Activated CD4-positive, alpha-beta T cell treated with anti-CD3 and anti-CD28 coated beads for 4 hours (primary cell): ENCODE results near the gene NT5DC3.

Source experiments
- DNase-seq, 2 donors: peaks; one replicate each; pipeline ENCODE4 v3.0.0-alpha.2; 2020

The NT5DC3 gene

GRCh38 chr12:103743788-103744187 is 97.2 kb downstream of the NT5DC3 start:
- DNase-seq: no peak

- DNase-seq: no peak
These were observed 98.6 kb downstream of the NT5DC3 start for GRCh38 chr12:103742349-103742932.

- no peak for DNase-seq
These were observed 103.2 kb downstream of the NT5DC3 start for GRCh38 chr12:103737881-103738280.

- DNase-seq: no peak
These were observed 104.5 kb downstream of the NT5DC3 start for GRCh38 chr12:103736572-103736971.

- no peak for DNase-seq
These were observed 105.7 kb downstream of the NT5DC3 start for GRCh38 chr12:103735291-103735690.

- no peak for DNase-seq
These were observed 106.2 kb downstream of the NT5DC3 start for GRCh38 chr12:103734863-103735262.

- no peak for DNase-seq
These were observed 109.5 kb downstream of the NT5DC3 start for GRCh38 chr12:103731539-103731938.

- DNase-seq: no peak
These were observed 111.5 kb downstream of the NT5DC3 start for GRCh38 chr12:103729499-103729898.

GRCh38 chr12:103728323-103728722 is 112.7 kb downstream of the NT5DC3 start:
- no peak for DNase-seq

- DNase-seq: no peak
These were observed 113.4 kb downstream of the NT5DC3 start for GRCh38 chr12:103727638-103728037.

- no peak for DNase-seq
These were observed 115.6 kb downstream of the NT5DC3 start for GRCh38 chr12:103725398-103725797.
